NT2/D1 (cell line): ENCODE measurements around the gene NIPAL4.

ENCODE experiments used
- SUZ12 ChIP-seq: IDR thresholded peaks from 2 replicates; pipeline ENCODE4 v1.6.1; 2011; ENCODE audit not compliant: insufficient read length, insufficient read depth; ENCODE audit errors: extremely low read depth
- YY1 ChIP-seq: IDR thresholded peaks from 2 replicates; pipeline ENCODE4 v1.6.1; 2011; ENCODE audit not compliant: insufficient read length, insufficient read depth
- ZNF274 ChIP-seq: IDR thresholded peaks from 2 replicates; pipeline ENCODE4 v1.6.1; 2011; ENCODE audit warnings: mild to moderate bottlenecking, low read depth, low read length

DNA sequence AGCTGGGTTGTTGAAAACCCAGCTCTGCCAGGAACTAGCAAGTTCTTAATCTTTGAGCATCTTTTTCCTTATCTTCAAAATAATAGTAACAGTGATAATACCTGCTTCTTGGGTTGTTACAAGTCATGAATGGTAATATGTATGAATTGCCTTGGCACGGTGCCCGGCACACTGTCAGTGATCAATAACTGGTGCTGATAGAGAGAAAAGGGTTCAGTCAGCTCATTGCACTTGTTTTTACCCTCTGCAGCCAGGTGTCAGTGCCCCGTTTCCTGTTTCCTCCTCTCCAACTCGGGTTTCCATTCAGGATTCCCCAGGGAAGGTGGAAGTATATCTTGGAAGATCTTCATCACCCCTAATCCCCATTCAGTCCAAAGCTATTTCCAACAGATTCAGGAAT lies 15.8 kb upstream of the NIPAL4 start:
- TF ChIP-seq YY1 (no peak), ZNF274 (no peak), SUZ12 (no peak)
